Measurements from ENCODE around the gene ATXN1. TPM values are rescaled to one million over a fixed set of nuclear protein-coding genes. Genes with fewer than 3 reads are reported as not detected.

ATXN1 gene
- total RNA-seq, 1 experiment from 2014 or later, result 8.1 TPM

DNA sequence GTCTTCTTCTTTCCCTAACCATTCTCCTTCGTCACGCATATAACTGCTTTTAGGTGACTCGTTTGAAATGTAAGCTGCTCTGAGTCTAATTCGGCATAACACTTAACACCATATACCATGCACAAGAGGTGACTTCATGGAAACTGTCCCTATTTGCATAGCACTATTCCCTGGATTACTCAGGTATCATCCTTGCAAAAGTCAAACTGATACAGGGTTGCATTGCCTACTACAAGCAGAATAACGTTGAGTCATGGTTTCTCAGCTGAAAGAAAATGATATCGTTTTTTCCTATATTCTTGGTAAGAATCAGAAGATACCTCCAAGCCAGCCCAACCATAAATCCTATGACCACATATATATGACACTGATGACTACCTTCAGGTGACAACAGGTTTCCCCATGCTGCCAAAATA, 227.5 kb downstream of the ATXN1 start:
- Mint-ChIP-seq H3K9me3 (no peaks in the 10 kb centered on the region), H3K36me3 (no peaks in the 10 kb centered on the region), H3K4me3 (no peak overlapping the region), H3K27ac (no peak overlapping the region), H3K4me1 (peaks cover 17% of the 10 kb centered on the region), H3K27me3 (ENCODE audit: low read depth) (no peaks in the 10 kb centered on the region)
- POLR2A ChIA-PET, result no interaction called here
- no peak for ATAC-seq
- TF ChIP-seq ZNF138 (CRISPR knock-in tag; conservative IDR thresholded peaks at IDR 0.05) (no peak), IRF2 (CRISPR knock-in tag; IDR thresholded peaks at IDR 0.05; ENCODE audit: borderline replicate concordance, low read depth) (no peak), PRRX2 (CRISPR knock-in tag; IDR thresholded peaks at IDR 0.05) (no peak), NFYB (CRISPR knock-in tag; conservative IDR thresholded peaks at IDR 0.05; ENCODE audit: low read depth) (no peak), FOXJ3 (CRISPR knock-in tag; IDR thresholded peaks at IDR 0.05; ENCODE audit: borderline replicate concordance) (no peak), KAT7 (CRISPR knock-in tag; IDR thresholded peaks at IDR 0.05; ENCODE audit: borderline replicate concordance) (no peak), ZBTB21 (CRISPR knock-in tag; IDR thresholded peaks at IDR 0.05; ENCODE audit: borderline replicate concordance) (no peak), NFATC4 (CRISPR knock-in tag; IDR thresholded peaks at IDR 0.05) (no peak), ETV6 (CRISPR knock-in tag; IDR thresholded peaks at IDR 0.05) (no peak), CREB1 (CRISPR knock-in tag; IDR thresholded peaks at IDR 0.05) (no peak), ESRRA (CRISPR knock-in tag; IDR thresholded peaks at IDR 0.05; ENCODE audit: borderline replicate concordance) (no peak), CREM (CRISPR knock-in tag; IDR thresholded peaks at IDR 0.05) (no peak), RORB (CRISPR knock-in tag; IDR thresholded peaks at IDR 0.05) (no peak), ATF1 (CRISPR knock-in tag; IDR thresholded peaks at IDR 0.05) (no peak)
- TF ChIP-seq, protein P1, sequence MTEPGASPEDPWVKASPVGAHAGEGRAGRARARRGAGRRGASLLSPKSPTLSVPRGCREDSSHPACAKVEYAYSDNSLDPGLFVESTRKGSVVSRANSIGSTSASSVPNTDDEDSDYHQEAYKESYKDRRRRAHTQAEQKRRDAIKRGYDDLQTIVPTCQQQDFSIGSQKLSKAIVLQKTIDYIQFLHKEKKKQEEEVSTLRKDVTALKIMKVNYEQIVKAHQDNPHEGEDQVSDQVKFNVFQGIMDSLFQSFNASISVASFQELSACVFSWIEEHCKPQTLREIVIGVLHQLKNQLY (CRISPR knock-in tag; IDR thresholded peaks at IDR 0.05), result no peak
- TF ChIP-seq, protein P2, sequence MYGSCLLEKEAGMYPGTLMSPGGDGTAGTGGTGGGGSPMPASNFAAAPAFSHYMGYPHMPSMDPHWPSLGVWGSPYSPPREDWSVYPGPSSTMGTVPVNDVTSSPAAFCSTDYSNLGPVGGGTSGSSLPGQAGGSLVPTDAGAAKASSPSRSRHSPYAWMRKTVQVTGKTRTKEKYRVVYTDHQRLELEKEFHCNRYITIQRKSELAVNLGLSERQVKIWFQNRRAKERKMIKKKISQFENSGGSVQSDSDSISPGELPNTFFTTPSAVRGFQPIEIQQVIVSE (CRISPR knock-in tag; IDR thresholded peaks at IDR 0.05; ENCODE audit: borderline replicate concordance), result no peak
- TF ChIP-seq, protein P3, sequence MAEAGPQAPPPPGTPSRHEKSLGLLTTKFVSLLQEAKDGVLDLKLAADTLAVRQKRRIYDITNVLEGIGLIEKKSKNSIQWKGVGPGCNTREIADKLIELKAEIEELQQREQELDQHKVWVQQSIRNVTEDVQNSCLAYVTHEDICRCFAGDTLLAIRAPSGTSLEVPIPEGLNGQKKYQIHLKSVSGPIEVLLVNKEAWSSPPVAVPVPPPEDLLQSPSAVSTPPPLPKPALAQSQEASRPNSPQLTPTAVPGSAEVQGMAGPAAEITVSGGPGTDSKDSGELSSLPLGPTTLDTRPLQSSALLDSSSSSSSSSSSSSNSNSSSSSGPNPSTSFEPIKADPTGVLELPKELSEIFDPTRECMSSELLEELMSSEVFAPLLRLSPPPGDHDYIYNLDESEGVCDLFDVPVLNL (CRISPR knock-in tag; IDR thresholded peaks at IDR 0.05; ENCODE audit: borderline replicate concordance, low read depth), result no peak
- TF ChIP-seq, protein P4, sequence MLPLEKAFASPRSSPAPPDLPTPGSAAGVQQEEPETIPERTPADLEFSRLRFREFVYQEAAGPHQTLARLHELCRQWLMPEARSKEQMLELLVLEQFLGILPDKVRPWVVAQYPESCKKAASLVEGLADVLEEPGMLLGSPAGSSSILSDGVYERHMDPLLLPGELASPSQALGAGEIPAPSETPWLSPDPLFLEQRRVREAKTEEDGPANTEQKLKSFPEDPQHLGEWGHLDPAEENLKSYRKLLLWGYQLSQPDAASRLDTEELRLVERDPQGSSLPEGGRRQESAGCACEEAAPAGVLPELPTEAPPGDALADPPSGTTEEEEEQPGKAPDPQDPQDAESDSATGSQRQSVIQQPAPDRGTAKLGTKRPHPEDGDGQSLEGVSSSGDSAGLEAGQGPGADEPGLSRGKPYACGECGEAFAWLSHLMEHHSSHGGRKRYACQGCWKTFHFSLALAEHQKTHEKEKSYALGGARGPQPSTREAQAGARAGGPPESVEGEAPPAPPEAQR (CRISPR knock-in tag; IDR thresholded peaks at IDR 0.05), result no peak
- TF ChIP-seq, protein P5, sequence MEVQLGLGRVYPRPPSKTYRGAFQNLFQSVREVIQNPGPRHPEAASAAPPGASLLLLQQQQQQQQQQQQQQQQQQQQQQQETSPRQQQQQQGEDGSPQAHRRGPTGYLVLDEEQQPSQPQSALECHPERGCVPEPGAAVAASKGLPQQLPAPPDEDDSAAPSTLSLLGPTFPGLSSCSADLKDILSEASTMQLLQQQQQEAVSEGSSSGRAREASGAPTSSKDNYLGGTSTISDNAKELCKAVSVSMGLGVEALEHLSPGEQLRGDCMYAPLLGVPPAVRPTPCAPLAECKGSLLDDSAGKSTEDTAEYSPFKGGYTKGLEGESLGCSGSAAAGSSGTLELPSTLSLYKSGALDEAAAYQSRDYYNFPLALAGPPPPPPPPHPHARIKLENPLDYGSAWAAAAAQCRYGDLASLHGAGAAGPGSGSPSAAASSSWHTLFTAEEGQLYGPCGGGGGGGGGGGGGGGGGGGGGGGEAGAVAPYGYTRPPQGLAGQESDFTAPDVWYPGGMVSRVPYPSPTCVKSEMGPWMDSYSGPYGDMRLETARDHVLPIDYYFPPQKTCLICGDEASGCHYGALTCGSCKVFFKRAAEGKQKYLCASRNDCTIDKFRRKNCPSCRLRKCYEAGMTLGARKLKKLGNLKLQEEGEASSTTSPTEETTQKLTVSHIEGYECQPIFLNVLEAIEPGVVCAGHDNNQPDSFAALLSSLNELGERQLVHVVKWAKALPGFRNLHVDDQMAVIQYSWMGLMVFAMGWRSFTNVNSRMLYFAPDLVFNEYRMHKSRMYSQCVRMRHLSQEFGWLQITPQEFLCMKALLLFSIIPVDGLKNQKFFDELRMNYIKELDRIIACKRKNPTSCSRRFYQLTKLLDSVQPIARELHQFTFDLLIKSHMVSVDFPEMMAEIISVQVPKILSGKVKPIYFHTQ (CRISPR knock-in tag; IDR thresholded peaks at IDR 0.05), result no peak
- CTCF ChIA-PET, result no interaction called here
- no peak for DNase-seq (ENCODE audit: low spot score)

DNA sequence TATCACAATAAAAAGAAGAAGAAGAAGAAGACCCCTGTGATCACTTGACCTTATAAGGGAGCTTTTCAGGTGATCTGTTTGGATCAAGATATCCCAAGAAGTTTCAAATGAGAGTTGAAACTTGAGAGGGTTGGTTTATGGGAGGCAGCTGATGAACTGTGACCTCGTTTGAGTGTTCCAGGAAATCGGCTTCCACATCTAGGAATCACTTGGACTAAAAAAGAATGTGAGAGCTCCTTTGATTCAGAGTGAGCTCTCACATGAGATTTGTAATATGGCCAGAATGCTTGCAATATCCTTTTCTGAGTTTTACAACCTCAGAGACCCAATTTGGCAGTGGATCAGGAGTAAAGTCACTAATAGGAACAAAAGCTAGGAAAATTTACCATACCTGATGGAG, 228.1 kb downstream of the ATXN1 start:
- ATAC-seq, result no peak
- Mint-ChIP-seq H3K27ac (no peak overlapping the region), H3K36me3 (no peaks in the 10 kb centered on the region), H3K27me3 (ENCODE audit: low read depth) (no peaks in the 10 kb centered on the region), H3K4me3 (no peak overlapping the region), H3K4me1 (peaks cover 17% of the 10 kb centered on the region), H3K9me3 (no peaks in the 10 kb centered on the region)
- no peak for DNase-seq (ENCODE audit: low spot score)
- POLR2A ChIA-PET, result no interaction called here
- CTCF ChIA-PET, result no interaction called here
- TF ChIP-seq KAT7 (CRISPR knock-in tag; IDR thresholded peaks at IDR 0.05; ENCODE audit: borderline replicate concordance) (no peak), ELF4 (CRISPR knock-in tag; IDR thresholded peaks at IDR 0.05; ENCODE audit: low read depth) (no peak), ATF1 (CRISPR knock-in tag; IDR thresholded peaks at IDR 0.05) (no peak)
- TF ChIP-seq, protein P6, sequence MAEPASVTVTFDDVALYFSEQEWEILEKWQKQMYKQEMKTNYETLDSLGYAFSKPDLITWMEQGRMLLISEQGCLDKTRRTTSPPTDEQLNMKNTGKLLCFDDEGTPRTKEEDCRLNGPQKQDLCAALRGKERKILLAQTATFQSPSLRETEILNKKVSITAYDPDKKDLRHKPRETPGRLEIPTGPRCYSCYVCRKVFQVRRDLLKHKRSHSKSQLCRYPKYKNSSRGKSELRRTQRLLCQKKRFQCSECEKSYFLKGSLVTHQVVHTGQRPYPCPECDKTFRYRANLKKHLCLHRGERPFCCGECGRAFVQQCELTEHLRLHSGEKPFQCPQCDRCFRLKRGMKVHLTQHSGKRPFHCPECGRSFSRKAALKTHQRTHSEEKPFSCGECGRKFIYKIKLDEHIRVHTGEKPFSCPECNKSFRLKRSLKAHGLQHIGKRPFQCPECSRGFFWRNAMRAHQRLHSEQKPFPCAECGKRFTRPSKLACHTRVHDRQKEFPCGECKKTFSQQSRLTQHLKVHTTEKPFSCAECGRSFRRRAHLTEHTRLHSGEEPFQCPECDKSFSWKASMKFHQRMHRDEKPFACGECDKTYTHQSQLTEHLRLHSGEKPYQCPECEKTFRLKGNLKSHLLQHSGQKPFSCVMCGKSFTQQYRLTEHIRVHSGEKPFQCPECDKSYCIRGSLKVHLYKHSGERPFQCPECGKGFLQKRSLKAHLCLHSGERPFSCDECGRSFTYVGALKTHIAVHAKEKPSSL (CRISPR knock-in tag; conservative IDR thresholded peaks at IDR 0.05), result no peak
- TF ChIP-seq, protein P5 (CRISPR knock-in tag; IDR thresholded peaks at IDR 0.05), result no peak
- TF ChIP-seq, protein P7, sequence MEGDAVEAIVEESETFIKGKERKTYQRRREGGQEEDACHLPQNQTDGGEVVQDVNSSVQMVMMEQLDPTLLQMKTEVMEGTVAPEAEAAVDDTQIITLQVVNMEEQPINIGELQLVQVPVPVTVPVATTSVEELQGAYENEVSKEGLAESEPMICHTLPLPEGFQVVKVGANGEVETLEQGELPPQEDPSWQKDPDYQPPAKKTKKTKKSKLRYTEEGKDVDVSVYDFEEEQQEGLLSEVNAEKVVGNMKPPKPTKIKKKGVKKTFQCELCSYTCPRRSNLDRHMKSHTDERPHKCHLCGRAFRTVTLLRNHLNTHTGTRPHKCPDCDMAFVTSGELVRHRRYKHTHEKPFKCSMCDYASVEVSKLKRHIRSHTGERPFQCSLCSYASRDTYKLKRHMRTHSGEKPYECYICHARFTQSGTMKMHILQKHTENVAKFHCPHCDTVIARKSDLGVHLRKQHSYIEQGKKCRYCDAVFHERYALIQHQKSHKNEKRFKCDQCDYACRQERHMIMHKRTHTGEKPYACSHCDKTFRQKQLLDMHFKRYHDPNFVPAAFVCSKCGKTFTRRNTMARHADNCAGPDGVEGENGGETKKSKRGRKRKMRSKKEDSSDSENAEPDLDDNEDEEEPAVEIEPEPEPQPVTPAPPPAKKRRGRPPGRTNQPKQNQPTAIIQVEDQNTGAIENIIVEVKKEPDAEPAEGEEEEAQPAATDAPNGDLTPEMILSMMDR (IDR thresholded peaks at IDR 0.05), result no peak

Data from WTC11 (cell line).